Panc1 (cell line): ENCODE measurements around the gene GNG7. TPM values are rescaled to one million over a fixed set of nuclear protein-coding genes. Genes with fewer than 3 reads are reported as not detected.
"Not testable (repeated sequence)": the region's sequence is repeated elsewhere in the genome, so short reads cannot be mapped to it uniquely, and the experiment has no call there.

ENCODE experiments used
- ATAC-seq: fragments of 200-7000 bp; cut with Tn5 transposase; 2 replicates; pipeline ENCODE4 v1.9.1; 2020; ENCODE audit warnings: mild to moderate bottlenecking, moderate library complexity
- BruUV-seq: library from RNA; stranded (reverse); fragments of 400-500 nt; replicated peaks from 2 replicates; lab custom pipeline; 2021; lab: Mats Ljungman, UMichigan
- CTCF ChIA-PET: fragments of 300-600 bp; sonication (Branson Sonifier 250); formaldehyde crosslinking; loops from one replicate; lab custom pipeline; 2022; ENCODE audit warnings: antibody characterized with exemption; lab: Charles Lee
- POLR2A ChIA-PET: fragments of 300-600 bp; sonication (Branson Sonifier 250); formaldehyde crosslinking; loops from one replicate; lab custom pipeline; 2022; ENCODE audit warnings: antibody characterized with exemption; lab: Charles Lee
- DNase-seq: peaks from one replicate; pipeline ENCODE4 v3.0.0-alpha.2; 2010; ENCODE audit warnings: low read depth, low spot score
- H3K27ac ChIP-seq: 2 replicates; pipeline ENCODE4 v1.5.1; 2011; ENCODE audit warnings: mild to moderate bottlenecking, low read length, inconsistent platforms
- H3K27me3 ChIP-seq: fragments of 200-500 bp; sonication (Bioruptor generic); 2 replicates; pipeline ENCODE4 v1.6.0; 2014; ENCODE audit warnings: low read length, inconsistent platforms; ENCODE audit not compliant: control insufficient read depth, insufficient read depth
- H3K36me3 ChIP-seq: fragments of 200-500 bp; sonication (Bioruptor generic); 2 replicates; pipeline ENCODE4 v1.5.1; 2014; ENCODE audit warnings: inconsistent platforms, mild to moderate bottlenecking, low read length, moderate library complexity; ENCODE audit not compliant: control insufficient read depth, insufficient read depth
- H3K4me1 ChIP-seq: 2 replicates; pipeline ENCODE4 v1.5.1; 2011; ENCODE audit warnings: inconsistent platforms, mild to moderate bottlenecking, low read length, moderate library complexity; ENCODE audit not compliant: control insufficient read depth, insufficient read depth
- H3K4me3 ChIP-seq, 2 experiments: 2 replicates each; pipeline ENCODE4 v1.5.1; 2011 to 2012; ENCODE audit warnings: low read depth in 2 of 2, low read length in 2 of 2, mild to moderate bottlenecking in 2 of 2, inconsistent platforms in 1 of 2, moderate library complexity in 1 of 2
- H3K9me3 ChIP-seq: fragments of 200-500 bp; sonication (Bioruptor generic); 2 replicates; pipeline ENCODE4 v1.5.1; 2014; ENCODE audit warnings: low read depth, mild to moderate bottlenecking, inconsistent platforms, low read length, moderate library complexity; ENCODE audit not compliant: control insufficient read depth, insufficient read depth
- POLR2AphosphoS5 ChIP-seq: IDR thresholded peaks from 2 replicates; pipeline ENCODE4 v1.6.1; 2012; ENCODE audit warnings: mild to moderate bottlenecking, low read depth, low read length, moderate library complexity
- SIN3A ChIP-seq: IDR thresholded peaks from 2 replicates; pipeline ENCODE4 v1.6.1; 2012; ENCODE audit warnings: low read depth, mild to moderate bottlenecking, low read length, moderate library complexity, borderline replicate concordance; ENCODE audit not compliant: insufficient read depth
- TCF7L2 ChIP-seq: IDR thresholded peaks from 2 replicates; pipeline ENCODE4 v1.6.1; 2011; ENCODE audit warnings: mild to moderate bottlenecking, low read depth, low read length, inconsistent platforms
- in situ Hi-C: cut with HindIII; loops from 2 replicates; pipeline ENCODE4 v1.10.0; 2016; ENCODE audit warnings: low sequenced_read_pairs, low pct_unique_long_range_greater_than_20kb
- intact Hi-C: fragments of 100-400 bp; cut with micrococcal nuclease; formaldehyde crosslinking; loops from one replicate; pipeline ENCODE4 v1.10.0; 2022; ENCODE audit not compliant: unreplicated experiment
- total RNA-seq: library from RNA; stranded (reverse); gene quantifications from one replicate; pipeline ENCODE4 v1.2.1, GENCODE V29; 2021; ENCODE audit not compliant: unreplicated experiment
- TF ChIP-seq, protein P1 (sequence below): fragments of 450-650 bp; IDR thresholded peaks from 2 replicates; pipeline ENCODE4 v1.5.1; 2017; ENCODE audit warnings: mild to moderate bottlenecking
- TF ChIP-seq, protein P2 (sequence below), 2 experiments: IDR thresholded peaks; 2 replicates each; pipeline ENCODE4 v1.6.1; 2011 to 2012; ENCODE audit warnings: low read depth in 2 of 2, control low read depth in 1 of 2, low read length in 1 of 2, mild to moderate bottlenecking in 1 of 2, moderate library complexity in 1 of 2; ENCODE audit not compliant: insufficient read depth in 1 of 2

The GNG7 gene
- total RNA-seq, 1 experiment from 2014 or later = 0.74 TPM

DNA sequence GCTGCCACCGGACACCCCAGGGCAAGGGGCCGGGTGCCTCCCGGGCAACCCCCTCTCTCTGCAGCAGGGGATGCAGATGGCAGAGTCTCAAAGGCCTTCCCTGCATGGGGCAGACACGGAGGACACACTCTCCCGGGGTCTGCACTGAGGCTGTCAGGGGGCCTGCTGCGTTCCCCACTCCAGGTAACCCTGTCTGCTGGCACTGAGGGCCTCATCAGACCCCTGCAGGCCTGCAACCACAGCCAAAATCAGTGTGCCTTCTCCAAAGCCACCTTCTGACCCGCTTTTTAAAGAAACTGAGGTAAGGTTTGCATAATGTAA is 93.9 kb downstream of the GNG7 start:
- CTCF ChIA-PET = no interaction called here
- H3K36me3 ChIP-seq = no peaks in the 10 kb centered on the region
- no peaks in the 10 kb centered on the region for H3K9me3 ChIP-seq
- intact Hi-C loops = no loop called here
- H3K4me3 ChIP-seq = no peak overlapping the region
- POLR2A ChIA-PET = no interaction called here
- H3K4me1 ChIP-seq = peaks cover 13% of the 10 kb centered on the region
- ATAC-seq (no peak), DNase-seq (no peak)
- H3K27ac ChIP-seq = no peak overlapping the region
- no peak for TF ChIP-seq SIN3A
- TF ChIP-seq, protein P1, sequence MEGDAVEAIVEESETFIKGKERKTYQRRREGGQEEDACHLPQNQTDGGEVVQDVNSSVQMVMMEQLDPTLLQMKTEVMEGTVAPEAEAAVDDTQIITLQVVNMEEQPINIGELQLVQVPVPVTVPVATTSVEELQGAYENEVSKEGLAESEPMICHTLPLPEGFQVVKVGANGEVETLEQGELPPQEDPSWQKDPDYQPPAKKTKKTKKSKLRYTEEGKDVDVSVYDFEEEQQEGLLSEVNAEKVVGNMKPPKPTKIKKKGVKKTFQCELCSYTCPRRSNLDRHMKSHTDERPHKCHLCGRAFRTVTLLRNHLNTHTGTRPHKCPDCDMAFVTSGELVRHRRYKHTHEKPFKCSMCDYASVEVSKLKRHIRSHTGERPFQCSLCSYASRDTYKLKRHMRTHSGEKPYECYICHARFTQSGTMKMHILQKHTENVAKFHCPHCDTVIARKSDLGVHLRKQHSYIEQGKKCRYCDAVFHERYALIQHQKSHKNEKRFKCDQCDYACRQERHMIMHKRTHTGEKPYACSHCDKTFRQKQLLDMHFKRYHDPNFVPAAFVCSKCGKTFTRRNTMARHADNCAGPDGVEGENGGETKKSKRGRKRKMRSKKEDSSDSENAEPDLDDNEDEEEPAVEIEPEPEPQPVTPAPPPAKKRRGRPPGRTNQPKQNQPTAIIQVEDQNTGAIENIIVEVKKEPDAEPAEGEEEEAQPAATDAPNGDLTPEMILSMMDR = no peak
- TF ChIP-seq TCF7L2 = no peak
- no peak for TF ChIP-seq POLR2AphosphoS5
- TF ChIP-seq, protein P2, sequence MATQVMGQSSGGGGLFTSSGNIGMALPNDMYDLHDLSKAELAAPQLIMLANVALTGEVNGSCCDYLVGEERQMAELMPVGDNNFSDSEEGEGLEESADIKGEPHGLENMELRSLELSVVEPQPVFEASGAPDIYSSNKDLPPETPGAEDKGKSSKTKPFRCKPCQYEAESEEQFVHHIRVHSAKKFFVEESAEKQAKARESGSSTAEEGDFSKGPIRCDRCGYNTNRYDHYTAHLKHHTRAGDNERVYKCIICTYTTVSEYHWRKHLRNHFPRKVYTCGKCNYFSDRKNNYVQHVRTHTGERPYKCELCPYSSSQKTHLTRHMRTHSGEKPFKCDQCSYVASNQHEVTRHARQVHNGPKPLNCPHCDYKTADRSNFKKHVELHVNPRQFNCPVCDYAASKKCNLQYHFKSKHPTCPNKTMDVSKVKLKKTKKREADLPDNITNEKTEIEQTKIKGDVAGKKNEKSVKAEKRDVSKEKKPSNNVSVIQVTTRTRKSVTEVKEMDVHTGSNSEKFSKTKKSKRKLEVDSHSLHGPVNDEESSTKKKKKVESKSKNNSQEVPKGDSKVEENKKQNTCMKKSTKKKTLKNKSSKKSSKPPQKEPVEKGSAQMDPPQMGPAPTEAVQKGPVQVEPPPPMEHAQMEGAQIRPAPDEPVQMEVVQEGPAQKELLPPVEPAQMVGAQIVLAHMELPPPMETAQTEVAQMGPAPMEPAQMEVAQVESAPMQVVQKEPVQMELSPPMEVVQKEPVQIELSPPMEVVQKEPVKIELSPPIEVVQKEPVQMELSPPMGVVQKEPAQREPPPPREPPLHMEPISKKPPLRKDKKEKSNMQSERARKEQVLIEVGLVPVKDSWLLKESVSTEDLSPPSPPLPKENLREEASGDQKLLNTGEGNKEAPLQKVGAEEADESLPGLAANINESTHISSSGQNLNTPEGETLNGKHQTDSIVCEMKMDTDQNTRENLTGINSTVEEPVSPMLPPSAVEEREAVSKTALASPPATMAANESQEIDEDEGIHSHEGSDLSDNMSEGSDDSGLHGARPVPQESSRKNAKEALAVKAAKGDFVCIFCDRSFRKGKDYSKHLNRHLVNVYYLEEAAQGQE (IDR thresholded peaks at IDR 0.05; ENCODE audit: insufficient read depth in 1 of 2, low read depth in 2 of 2, low read length in 1 of 2) = no peak
- H3K27me3 ChIP-seq = no peaks in the 10 kb centered on the region
- no TSS peak for BruUV-seq
- in situ Hi-C loops = no loop called here

DNA sequence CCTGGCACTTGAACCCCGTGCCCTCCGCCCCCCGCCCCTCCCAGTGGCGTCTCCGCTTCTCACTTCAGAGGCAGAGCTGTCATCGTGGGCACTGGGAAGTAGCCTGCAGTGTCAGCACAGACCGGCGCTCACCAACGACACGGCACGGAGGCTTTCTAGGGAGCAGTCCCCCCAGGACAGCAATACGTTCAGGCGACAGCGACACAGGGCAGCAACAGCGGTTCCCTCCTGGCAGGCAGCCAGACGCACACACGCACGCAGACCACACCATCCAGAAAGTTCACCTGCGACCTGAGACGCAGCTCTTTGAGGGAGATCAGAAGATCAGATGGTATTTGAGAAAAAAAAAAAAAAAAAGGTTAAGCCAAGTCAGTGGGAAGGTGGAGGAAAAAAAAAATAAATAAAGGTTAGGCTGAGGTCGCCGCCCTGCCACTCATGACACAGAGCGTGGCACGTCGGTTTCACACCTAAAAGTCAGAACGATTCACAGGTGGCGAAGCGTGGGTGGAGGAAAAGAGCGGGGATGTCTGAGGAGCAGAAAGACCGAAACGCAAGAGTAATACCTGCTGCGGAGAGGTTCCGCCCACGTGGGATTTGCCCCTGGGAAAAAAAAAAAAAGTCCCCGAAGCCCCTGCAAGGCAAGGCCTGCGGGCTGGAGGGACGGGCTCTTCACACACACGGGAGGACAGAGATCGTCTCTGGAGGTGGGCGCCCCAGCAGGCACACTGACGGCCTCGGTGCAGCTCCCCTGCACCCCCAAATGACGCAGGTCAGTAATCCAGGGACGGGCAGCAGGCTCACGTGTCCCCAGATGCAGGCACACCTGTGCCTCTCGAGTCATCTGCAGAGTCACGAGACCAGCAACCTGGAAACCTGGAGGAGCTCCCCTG is 94.5 kb downstream of the GNG7 start:
- Histone ChIP-seq H3K4me1 (peaks cover 7% of the 10 kb centered on the region), H3K9me3 (no peaks in the 10 kb centered on the region), H3K27ac (no peak overlapping the region), H3K36me3 (no peaks in the 10 kb centered on the region), H3K27me3 (no peaks in the 10 kb centered on the region), H3K4me3 (no peak overlapping the region)
- POLR2A ChIA-PET = no interaction called here
- ATAC-seq = no peak
- BruUV-seq = no TSS peak
- intact Hi-C loops (no loop called here), in situ Hi-C loops (no loop called here)
- CTCF ChIA-PET = no interaction called here
- no peak for DNase-seq
- TF ChIP-seq TCF7L2 = no peak
- TF ChIP-seq, protein P2 (IDR thresholded peaks at IDR 0.05; ENCODE audit: insufficient read depth in 1 of 2, low read depth in 2 of 2, low read length in 1 of 2) = no peak
- TF ChIP-seq POLR2AphosphoS5 = no peak
- TF ChIP-seq, protein P1 = no peak
- no peak for TF ChIP-seq SIN3A

DNA sequence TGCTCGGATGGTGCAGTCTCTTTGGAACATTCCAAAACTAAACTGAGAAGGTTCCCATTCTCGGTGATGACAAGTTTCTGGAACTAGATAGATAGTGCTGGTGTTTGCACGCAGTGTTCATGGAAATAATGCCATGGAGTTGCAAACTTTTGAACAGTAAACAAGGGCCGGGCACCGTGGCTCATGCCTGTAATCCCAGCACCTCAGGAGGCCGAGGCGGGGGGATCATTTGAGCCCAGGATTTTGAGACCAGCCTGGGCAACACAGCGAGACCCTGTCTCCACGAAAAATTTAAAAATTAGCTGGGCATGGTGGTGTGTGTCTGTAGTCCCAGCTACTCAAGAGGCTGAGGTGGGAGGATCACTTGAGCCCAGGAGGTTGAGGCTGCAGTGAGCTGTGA is 95.7 kb downstream of the GNG7 start:
- not testable (repeated sequence) for DNase-seq

More for the DNA sequence above, 95.7 kb downstream of the GNG7 start:
- POLR2A ChIA-PET, H3K4me3 ChIP-seq, in situ Hi-C loops, BruUV-seq, H3K4me1 ChIP-seq, CTCF ChIA-PET, H3K36me3 ChIP-seq, intact Hi-C loops, H3K27ac ChIP-seq, H3K9me3 ChIP-seq, H3K27me3 ChIP-seq, ATAC-seq: not testable (repeated sequence)
